ENCODE results near the gene TMCC1.
A peak's percentile ranks its signal among the peaks of the same experiment; 100 is the strongest.

GRCh38 chr3:129651435-129652202 lies 241.9 kb downstream of the TMCC1 start:
- peak; percentile 77 for TF ChIP-seq JUNB (IDR thresholded peaks at IDR 0.05)
- TF ChIP-seq NPAS2 (CRISPR knock-in tag; IDR thresholded peaks at IDR 0.05; ENCODE audit: borderline replicate concordance) = no peak
- TF ChIP-seq, protein P1, sequence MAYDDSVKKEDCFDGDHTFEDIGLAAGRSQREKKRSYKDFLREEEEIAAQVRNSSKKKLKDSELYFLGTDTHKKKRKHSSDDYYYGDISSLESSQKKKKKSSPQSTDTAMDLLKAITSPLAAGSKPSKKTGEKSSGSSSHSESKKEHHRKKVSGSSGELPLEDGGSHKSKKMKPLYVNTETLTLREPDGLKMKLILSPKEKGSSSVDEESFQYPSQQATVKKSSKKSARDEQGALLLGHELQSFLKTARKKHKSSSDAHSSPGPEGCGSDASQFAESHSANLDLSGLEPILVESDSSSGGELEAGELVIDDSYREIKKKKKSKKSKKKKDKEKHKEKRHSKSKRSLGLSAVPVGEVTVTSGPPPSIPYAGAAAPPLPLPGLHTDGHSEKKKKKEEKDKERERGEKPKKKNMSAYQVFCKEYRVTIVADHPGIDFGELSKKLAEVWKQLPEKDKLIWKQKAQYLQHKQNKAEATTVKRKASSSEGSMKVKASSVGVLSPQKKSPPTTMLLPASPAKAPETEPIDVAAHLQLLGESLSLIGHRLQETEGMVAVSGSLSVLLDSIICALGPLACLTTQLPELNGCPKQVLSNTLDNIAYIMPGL (CRISPR knock-in tag; IDR thresholded peaks at IDR 0.05; ENCODE audit: borderline replicate concordance) = no peak

Data from A549 (cell line).